ENCODE results near the gene NR2F1-AS1. TPM values are rescaled to one million over a fixed set of nuclear protein-coding genes. Genes with fewer than 3 reads are reported as not detected.
A peak's percentile ranks its signal among the peaks of the same experiment; 100 is the strongest.

NR2F1-AS1 gene
- total and polyA plus RNA-seq, 2 donors (not counting 3 experiments of a cell fraction or from before 2014, with no cell fraction given), result 4.2 to 13.8 TPM

GRCh38 chr5:93403141-93403928 lies 177.7 kb downstream of the NR2F1-AS1 start:
- Histone ChIP-seq H3K9me3 (replicated peaks; ENCODE audit: control insufficient read depth, insufficient read depth, low read length) (no peaks in the 10 kb centered on the region), H3K4me1 (ENCODE audit: control insufficient read depth, extremely low read depth, insufficient read depth, low read length) (no peaks in the 10 kb centered on the region), H3K9ac (replicated peaks; ENCODE audit: extremely low read depth, insufficient read depth, low read length) (no peak overlapping the region), H4K20me1 (replicated peaks; ENCODE audit: control insufficient read depth, extremely low read depth, insufficient read depth, low read length) (no peaks in the 10 kb centered on the region), H3K9me1 (replicated peaks; ENCODE audit: control insufficient read depth, extremely low read depth, insufficient read depth, low read length) (no peaks in the 10 kb centered on the region), H3K27me3 (ENCODE audit: control insufficient read depth in 2 of 2, insufficient read depth in 2 of 2, low read length in 2 of 2) (no peaks in the 10 kb centered on the region), H2AFZ (ENCODE audit: low read depth, low read length) (no peak overlapping the region), H3K27ac (ENCODE audit: insufficient read depth, low read depth, low read length) (no peak overlapping the region), H3K4me2 (ENCODE audit: insufficient read depth, low read length) (no peak overlapping the region), H3K36me3 (ENCODE audit: control insufficient read depth in 2 of 2, extremely low read depth in 1 of 2, insufficient read depth in 2 of 2, low read length in 2 of 2) (no peaks in the 10 kb centered on the region), H3K4me3 (replicated peaks in 1 of 3; ENCODE audit: insufficient read depth in 1 of 3, low read depth in 1 of 3, low read length in 3 of 3) (no peak overlapping the region), H3K79me2 (ENCODE audit: control insufficient read depth, insufficient read depth, low read length) (no peaks in the 10 kb centered on the region)
- CTCF ChIA-PET, result interaction anchor here (1.9 kb wide), 1 partner anchor 398 kb away, joined by 5 read pairs; no protein-coding TSS in a partner anchor
- dilution Hi-C loops (cut with MboI; ENCODE audit: extremely low pct_ligation_motif_present, low sequenced_read_pairs), result no loop called here
- no peak for DNase-seq (ENCODE audit: low read depth, low spot score)
- intact Hi-C loops (cut with micrococcal nuclease), result no loop called here
- POLR2A ChIA-PET, result no interaction called here
- TF ChIP-seq POLR2A (IDR thresholded peaks at IDR 0.05; ENCODE audit: low read depth, low read length) (no peak), MYC (IDR thresholded peaks at IDR 0.05; ENCODE audit: low read depth, low read length) (no peak), MAX (IDR thresholded peaks at IDR 0.05; ENCODE audit: insufficient read depth, insufficient read length) (no peak), CTCF (IDR thresholded peaks at IDR 0.05; ENCODE audit: extremely low read depth in 1 of 2, insufficient read depth in 1 of 2, low read depth in 1 of 2, low read length in 2 of 2) (no peak), EZH2 (IDR thresholded peaks at IDR 0.05; ENCODE audit: borderline replicate concordance, low read depth, low read length, severe bottlenecking) (no peak), GATA2 (IDR thresholded peaks at IDR 0.05; ENCODE audit: insufficient read depth, insufficient read length, low read depth, low read length) (no peak), FOS (IDR thresholded peaks at IDR 0.05; ENCODE audit: borderline replicate concordance, insufficient read depth, low read length) (no peak), JUN (IDR thresholded peaks at IDR 0.05; ENCODE audit: borderline replicate concordance, insufficient read depth, insufficient read length, low read depth) (no peak), POLR2AphosphoS5 (IDR thresholded peaks at IDR 0.05; ENCODE audit: insufficient read depth, low read depth, low read length) (no peak)
- BruUV-seq (replicated peaks), result no TSS peak
- peak; percentile 31 for FAIRE-seq
